ENCODE measurements around the gene NIT1. TPM values are rescaled to one million over a fixed set of nuclear protein-coding genes. Genes with fewer than 3 reads are reported as not detected.

The NIT1 gene
- total RNA-seq = 10 to 100 TPM; 17.9 to 25.1 (median 19.9) TPM
- 10 to 100 TPM; 27.7 to 48.4 TPM for polyA plus RNA-seq

- H3K4me1 ChIP-seq = peaks cover 39 to 42% (median 41%) of the 10 kb centered on the region in 3 donors
- peak; percentile 81 to 94 (median 88) for ATAC-seq
- 0 to 1% methylated on average over 57 to 58 of the region's 58 CpGs for WGBS, 2 donors
These were observed at the start of gene NIT1, which contains the start of gene PFDN2 for GRCh38 chr1:161117759-161118581. TSS of gene NIT1 (plus strand) at chr1:161118105. CDS start at chr1:161118177, 72 bp downstream. TSS of gene PFDN2 (minus strand) at chr1:161118037. CDS start at chr1:161118026, 11 bp downstream.

DNA sequence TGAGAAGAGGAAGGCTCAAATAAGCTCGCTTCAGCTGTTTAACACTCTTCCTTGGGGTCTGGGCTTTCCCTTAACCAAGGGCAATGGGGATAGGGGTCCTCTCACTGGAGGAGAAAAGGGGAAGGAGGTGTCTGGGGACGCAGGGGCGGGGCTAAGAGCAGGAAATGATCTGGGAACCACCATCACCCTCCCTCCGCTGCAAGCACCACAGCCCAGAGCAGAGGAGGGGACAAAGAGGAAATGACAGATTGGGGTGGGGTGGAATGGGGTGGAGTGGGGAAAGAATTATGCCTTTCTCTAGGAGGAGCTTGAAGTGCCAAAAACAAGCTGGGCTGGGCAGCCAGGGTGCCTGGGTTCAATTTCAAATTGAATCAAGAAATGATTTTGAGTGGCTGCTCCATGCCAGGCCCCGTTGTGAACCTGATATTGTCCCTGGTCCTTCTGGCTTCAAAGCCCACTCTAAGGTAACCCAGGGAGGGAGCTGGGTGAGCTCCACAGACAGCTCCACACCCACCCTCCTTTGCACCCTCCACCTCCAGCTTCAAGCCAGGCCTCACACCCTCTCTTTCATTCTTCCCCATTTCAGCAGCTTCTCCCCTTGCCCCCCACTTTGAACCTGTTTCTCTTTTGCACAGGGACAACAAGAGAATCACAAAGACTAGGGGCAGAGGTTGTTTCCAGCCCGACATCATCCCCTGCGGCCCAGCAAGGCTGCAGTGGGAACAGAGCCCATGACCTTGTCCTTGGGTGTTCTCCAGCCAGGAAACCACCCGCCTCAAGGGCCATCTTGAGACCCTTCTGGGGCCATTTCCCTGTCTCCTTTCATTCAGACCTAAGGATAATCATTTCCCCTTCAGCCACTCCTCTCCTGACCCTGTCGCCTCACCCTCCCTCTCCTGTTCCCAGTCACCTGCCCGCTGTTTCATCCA lies 49.3 kb upstream of the NIT1 start:
- peak overlapping the region in 1 of 4 donors; percentile 32 for H3K4me3 ChIP-seq
- H3K4me1 ChIP-seq = no peaks in the 10 kb centered on the region
- H3K9me3 ChIP-seq = no peaks in the 10 kb centered on the region
- intact Hi-C loops (cut with DNase I) = no loop called here
- DNase-seq = peak in 1 of 6 donors; percentile 52
- TF ChIP-seq CTCF (IDR thresholded peaks at IDR 0.05) = no peak
- FAIRE-seq = no peak
- H3K27me3 ChIP-seq = no peaks in the 10 kb centered on the region
- ATAC-seq = peak in 3 of 4 donors; percentile 49 to 75 (median 70)
- WGBS, 2 donors = 73% methylated on average over 10 of the region's 10 CpGs
- H3K27ac ChIP-seq = peak overlapping the region in 2 of 4 donors; percentile 52 to 58
- H3K36me3 ChIP-seq = no peaks in the 10 kb centered on the region

More at GRCh38 chr1:161117759-161118581, at the start of gene NIT1, which contains the start of gene PFDN2:
- DNase-seq (peak; percentile 78 to 93 (median 83)), FAIRE-seq (no peak)
- TF ChIP-seq CTCF (IDR thresholded peaks at IDR 0.05) = no peak
- intact Hi-C loops (cut with DNase I) = no loop called here
- Histone ChIP-seq H3K27ac (peak within 1 kb of the TSS; percentile 77 to 95 (median 86)), H3K4me3 (peak within 1 kb of the TSS; percentile 60 to 97 (median 90)), H3K27me3 (no peaks in the 10 kb centered on the region), H3K9me3 (no peaks in the 10 kb centered on the region), H3K36me3 (peaks cover 0 to 23% (median 14%) of the 10 kb centered on the region in 3 donors)

DNA sequence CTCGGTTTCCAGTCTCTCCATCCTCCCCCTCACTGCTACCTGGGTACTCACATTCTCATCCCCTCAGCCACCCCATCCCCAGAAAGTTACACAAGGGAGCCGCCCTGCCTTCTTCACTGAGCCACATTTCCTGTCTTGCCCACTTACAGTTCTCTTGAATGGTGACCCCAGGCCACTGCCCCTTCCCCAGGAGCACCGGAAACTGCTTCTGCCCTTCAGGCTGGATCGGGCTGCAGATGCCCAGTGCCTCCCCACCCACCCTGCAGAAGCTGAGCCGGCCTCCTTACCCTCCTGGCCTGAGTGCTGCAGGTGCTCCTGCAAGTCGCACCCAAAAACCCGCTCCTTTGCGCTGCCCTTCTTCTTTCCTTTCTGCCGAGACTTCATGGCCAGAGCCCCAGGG lies 48.7 kb upstream of the NIT1 start:
- no peak for FAIRE-seq
- Histone ChIP-seq H3K36me3 (no peaks in the 10 kb centered on the region), H3K27ac (peak overlapping the region in 2 of 4 donors; percentile 52 to 58), H3K4me1 (no peaks in the 10 kb centered on the region), H3K27me3 (no peaks in the 10 kb centered on the region), H3K9me3 (no peaks in the 10 kb centered on the region), H3K4me3 (peak overlapping the region in 2 of 4 donors; percentile 7 to 32)
- DNase-seq = no peak
- WGBS, 2 donors = 81 to 86% methylated on average over 9 of the region's 9 CpGs
- no peak for TF ChIP-seq CTCF (IDR thresholded peaks at IDR 0.05)
- ATAC-seq = no peak
- intact Hi-C loops (cut with DNase I) = no loop called here

- no peak for FAIRE-seq
- intact Hi-C loops (cut with DNase I) = no loop called here
- peak in 3 of 4 donors; percentile 20 to 68 (median 58) for ATAC-seq
These were observed 48.1 kb upstream of the NIT1 start, which contains the start of gene ARHGAP30 for GRCh38 chr1:161069731-161070270. TSS of gene ARHGAP30 (minus strand) at chr1:161069891. CDS start at chr1:161069624, 267 bp downstream.

More at GRCh38 chr1:161069731-161070270, 48.1 kb upstream of the NIT1 start, which contains the start of gene ARHGAP30:
- Histone ChIP-seq H3K9me3 (no peaks in the 10 kb centered on the region), H3K36me3 (no peaks in the 10 kb centered on the region), H3K4me1 (no peaks in the 10 kb centered on the region), H3K4me3 (peak within 1 kb of the TSS in 2 of 4 donors; percentile 7 to 32), H3K27me3 (no peaks in the 10 kb centered on the region), H3K27ac (peak within 1 kb of the TSS in 2 of 4 donors; percentile 52 to 58)
- DNase-seq = peak in 1 of 6 donors; percentile 67
- TF ChIP-seq CTCF (IDR thresholded peaks at IDR 0.05) = no peak
- WGBS, 2 donors = 81 to 85% methylated on average over 9 of the region's 9 CpGs
